Aorta (tissue), 5 donors: ENCODE measurements around the gene CSF2. TPM values are rescaled to one million over a fixed set of nuclear protein-coding genes. Genes with fewer than 3 reads are reported as not detected.
"Not testable (repeated sequence)": the region's sequence is repeated elsewhere in the genome, so short reads cannot be mapped to it uniquely, and the experiment has no call there.

Experiments used
- ATAC-seq: fragments of 200-7000 bp; cut with Tn5 transposase; one replicate; pipeline ENCODE4 v1.9.1; 2022; ENCODE audit warnings: moderate library complexity; ENCODE audit not compliant: low FRiP score
- DNase-seq, 2 donors: peaks; one replicate each; pipeline ENCODE4 v3.0.0-alpha.2; 2020
- H3K27ac ChIP-seq, 2 donors: one replicate each; pipeline ENCODE4 v1.5.1; 2013; ENCODE audit warnings: low read length in 2 of 2, mild to moderate bottlenecking in 2 of 2, moderate library complexity in 2 of 2, control low read depth in 1 of 2, inconsistent platforms in 1 of 2, low read depth in 1 of 2
- H3K27me3 ChIP-seq, 2 donors: one replicate each; pipeline ENCODE4 v1.6.1; 2013; ENCODE audit warnings: control low read depth in 1 of 2, low read length in 1 of 2, mild to moderate bottlenecking in 1 of 2, moderate library complexity in 1 of 2; ENCODE audit not compliant: insufficient read depth in 2 of 2, control insufficient read depth in 1 of 2
- H3K36me3 ChIP-seq, 2 donors: one replicate each; pipeline ENCODE4 v1.6.1; 2013; ENCODE audit warnings: control low read depth in 1 of 2, low read length in 1 of 2, mild to moderate bottlenecking in 1 of 2; ENCODE audit not compliant: insufficient read depth in 2 of 2, control insufficient read depth in 1 of 2
- H3K4me1 ChIP-seq, 2 donors: one replicate each; pipeline ENCODE4 v1.6.1; 2013; ENCODE audit warnings: low read length in 2 of 2, control low read depth in 1 of 2, mild to moderate bottlenecking in 1 of 2, moderate library complexity in 1 of 2; ENCODE audit not compliant: insufficient read depth in 2 of 2, control insufficient read depth in 1 of 2
- H3K4me3 ChIP-seq, 2 donors: one replicate each; pipeline ENCODE4 v1.5.1; 2013; ENCODE audit warnings: low read length in 2 of 2, control low read depth in 1 of 2, mild to moderate bottlenecking in 1 of 2
- H3K9me3 ChIP-seq: one replicate; pipeline ENCODE4 v1.6.1; 2013; ENCODE audit warnings: mild to moderate bottlenecking, low read length; ENCODE audit not compliant: control insufficient read depth
- WGBS, 2 donors: extraction: QIAGEN DNeasy Blood & Tissue Kit; methylation state at CpG; one replicate each; pipeline ENCODE4 v1.1.7; 2013; 5-methylcytosine and 5-hydroxymethylcytosine counted together
- intact Hi-C, 2 donors: fragments of 100-400 bp; cut with DNase I; formaldehyde crosslinking; loops; one replicate each; pipeline versions ENCODE4 v1.14.2 to v1.15.0; 2022
- polyA plus RNA-seq, 2 donors: library from polyadenylated mRNA; stranded (reverse); fragments of 200-250 nt; gene quantifications; one replicate each; pipeline ENCODE4 v1.2.3, GENCODE V29; 2013
- total RNA-seq, 2 donors: library from RNA; stranded (reverse); fragmentation: NEBNext Ultra II Directional; extraction: Animal tissue kit (Norgen Biotek cat#: 25700); gene quantifications; one replicate each; pipeline ENCODE4 v1.2.1, GENCODE V29; 2021
- donor health status: healthy with polysubstance abuse.
- donor health status: Bipolar disorder and iron deficiency.
- donor health status: DM: no; HTN: no; CAD: no.
- donor health status: DM: no; HTN: no; CAD: no.
- donor health status: DM: yes; HTN: yes; CAD: no.

CSF2 gene
- total and polyA plus RNA-seq, 4 donors: 0.51 TPM; not detected in 3

DNA sequence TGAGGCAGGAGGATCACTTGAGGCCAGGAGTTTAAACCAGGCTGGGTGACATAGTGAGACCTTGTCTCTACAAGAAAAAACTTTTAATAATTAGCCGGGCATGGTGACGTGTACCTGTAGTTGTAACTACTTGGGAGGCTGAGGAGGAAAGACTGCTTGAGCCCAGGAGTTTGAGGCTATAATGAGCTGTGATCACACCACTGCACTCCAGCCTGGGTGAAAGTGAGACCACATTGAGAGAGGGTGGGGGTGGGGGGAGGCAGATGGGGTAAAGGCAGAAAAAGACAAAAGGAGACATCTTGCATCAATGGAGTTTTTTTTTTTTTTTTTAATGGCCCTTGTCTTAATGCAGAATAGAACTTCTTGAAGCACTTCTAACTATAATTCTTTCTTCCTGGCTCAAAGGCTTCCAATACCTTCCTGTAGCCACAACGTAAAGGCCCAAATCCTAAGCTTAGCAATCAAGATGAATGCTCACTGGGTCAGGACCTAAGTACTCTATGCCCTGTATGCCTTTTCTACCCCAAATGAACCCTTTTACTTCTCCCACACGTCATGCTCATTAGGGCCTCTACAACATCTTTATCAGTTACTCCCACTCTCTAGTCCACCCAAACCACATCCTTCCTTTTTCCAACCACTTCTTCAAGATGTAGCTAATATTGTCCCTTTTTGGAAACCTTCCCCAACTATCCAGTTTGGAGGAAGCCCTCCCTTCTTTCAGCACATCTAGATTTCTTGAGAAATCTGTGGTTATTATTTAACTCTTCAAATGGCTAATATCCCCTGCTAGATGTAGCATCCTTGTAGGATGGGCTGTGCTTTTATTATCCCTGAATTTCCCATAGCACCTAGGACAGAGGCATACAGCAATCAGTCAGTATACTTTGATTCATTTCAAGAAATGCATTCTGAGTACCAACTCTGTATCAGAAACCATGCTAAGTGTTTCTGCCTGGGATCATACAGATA is 40.8 kb downstream of the CSF2 start:
- H3K36me3 ChIP-seq: no peaks in the 10 kb centered on the region
- H3K27ac ChIP-seq: no peak overlapping the region
- H3K9me3 ChIP-seq: no peaks in the 10 kb centered on the region
- ATAC-seq: no peak
- no peaks in the 10 kb centered on the region for H3K27me3 ChIP-seq
- no peak for DNase-seq
- intact Hi-C loops: no loop called here
- H3K4me1 ChIP-seq: no peaks in the 10 kb centered on the region
- H3K4me3 ChIP-seq: no peak overlapping the region
- WGBS, 2 donors: 88 to 90% methylated on average over 4 of the region's 4 CpGs

GRCh38 chr5:132115375-132115774 is 41.8 kb downstream of the CSF2 start:
- Histone ChIP-seq H3K4me1 (no peaks in the 10 kb centered on the region), H3K36me3 (no peaks in the 10 kb centered on the region), H3K27ac (no peak overlapping the region), H3K9me3 (no peaks in the 10 kb centered on the region), H3K27me3 (no peaks in the 10 kb centered on the region), H3K4me3 (no peak overlapping the region)
- 90 to 98% methylated on average over 1 of the region's 1 CpG for WGBS, 2 donors
- ATAC-seq: no peak
- no peak for DNase-seq
- intact Hi-C loops: no loop called here

DNA sequence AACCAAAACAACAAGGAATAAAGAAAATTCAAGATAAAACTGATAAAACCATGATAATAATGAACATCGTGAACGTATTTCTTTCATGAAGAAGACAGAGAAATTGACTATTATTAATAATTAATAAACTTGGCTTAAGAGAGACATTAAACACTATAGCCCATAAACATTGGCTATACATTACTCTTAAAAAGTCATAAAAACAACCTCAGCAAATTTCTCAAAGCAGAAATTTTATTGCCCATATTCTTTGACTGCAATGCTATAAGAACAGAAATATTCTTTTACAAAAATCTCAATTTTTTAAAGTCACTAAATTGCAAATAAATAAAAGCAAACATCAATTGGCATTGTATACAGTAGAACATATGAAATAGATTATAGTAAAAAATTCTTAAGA is 42.5 kb downstream of the CSF2 start:
- no peak for DNase-seq
- intact Hi-C loops: no loop called here
- Histone ChIP-seq H3K36me3 (no peaks in the 10 kb centered on the region), H3K4me1 (no peaks in the 10 kb centered on the region), H3K9me3 (no peaks in the 10 kb centered on the region), H3K4me3 (no peak overlapping the region), H3K27ac (no peak overlapping the region), H3K27me3 (no peaks in the 10 kb centered on the region)
- ATAC-seq: no peak
- WGBS, 2 donors: 98 to 100% methylated on average over 2 of the region's 2 CpGs

DNA sequence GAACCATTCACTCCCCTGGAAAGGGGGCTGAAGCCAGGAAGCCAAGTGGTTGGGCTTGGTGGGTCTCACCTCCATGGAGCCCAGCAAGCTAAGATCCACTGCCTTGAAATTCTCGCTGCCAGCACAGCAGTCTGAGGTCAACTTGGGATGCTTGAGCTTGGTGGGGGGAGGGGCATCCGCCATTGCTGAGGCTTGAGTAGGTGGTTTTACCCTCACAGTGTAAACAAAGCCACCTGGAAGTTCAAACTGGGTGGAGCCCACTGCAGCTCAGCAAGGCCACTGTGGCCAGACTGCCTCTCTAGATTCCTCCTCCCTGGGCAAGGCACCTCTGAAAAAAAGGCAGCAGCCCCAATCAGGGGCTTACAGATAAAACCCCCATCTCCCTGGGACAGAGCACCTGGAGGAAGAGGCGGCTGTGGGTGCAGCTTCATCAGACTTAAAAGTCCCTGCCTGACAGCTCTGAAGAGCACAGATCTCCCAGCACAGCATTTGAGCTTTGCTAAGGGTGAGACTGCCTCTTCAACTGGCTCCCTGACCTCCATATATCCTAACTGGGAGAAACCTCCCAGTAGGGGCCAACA is 43.4 kb downstream of the CSF2 start:
- ATAC-seq, H3K27ac ChIP-seq, intact Hi-C loops, DNase-seq, H3K4me3 ChIP-seq, H3K9me3 ChIP-seq, H3K36me3 ChIP-seq, H3K27me3 ChIP-seq, H3K4me1 ChIP-seq: not testable (repeated sequence)
- WGBS, 2 donors: 82 to 88% methylated on average over 3 of the region's 3 CpGs

DNA sequence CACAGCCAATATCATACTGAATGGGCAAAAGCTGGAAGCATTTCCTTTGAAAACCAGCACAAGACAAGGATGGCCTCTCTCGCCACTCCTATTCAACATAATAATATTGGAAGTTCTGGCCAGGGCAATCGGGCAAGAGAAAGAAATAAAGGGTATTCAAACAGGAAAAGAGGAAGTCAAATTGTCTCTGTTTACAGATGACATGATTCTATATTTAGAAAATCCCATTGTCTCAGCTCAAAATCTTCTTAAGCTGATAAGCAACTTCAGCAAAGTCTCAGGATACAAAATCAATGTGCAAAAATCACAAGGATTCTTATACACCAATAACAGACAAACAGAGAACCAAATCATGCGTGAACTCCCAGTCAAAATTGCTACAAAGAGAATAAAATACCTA is 47.1 kb downstream of the CSF2 start:
- H3K27me3 ChIP-seq, H3K4me1 ChIP-seq, H3K36me3 ChIP-seq, ATAC-seq, H3K4me3 ChIP-seq, intact Hi-C loops, H3K9me3 ChIP-seq, DNase-seq, H3K27ac ChIP-seq: not testable (repeated sequence)
- WGBS, 2 donors: 84 to 86% methylated on average over 3 of the region's 3 CpGs

- H3K9me3 ChIP-seq, intact Hi-C loops, DNase-seq, H3K36me3 ChIP-seq, H3K4me3 ChIP-seq, ATAC-seq, H3K4me1 ChIP-seq, H3K27ac ChIP-seq, H3K27me3 ChIP-seq: not testable (repeated sequence)
- WGBS, 2 donors: 77 to 79% methylated on average over 3 of the region's 3 CpGs
Measured at GRCh38 chr5:132122971-132123370, 49.4 kb downstream of the CSF2 start.

- H3K27ac ChIP-seq, DNase-seq, ATAC-seq, H3K4me3 ChIP-seq, H3K27me3 ChIP-seq, intact Hi-C loops, H3K36me3 ChIP-seq, H3K4me1 ChIP-seq, H3K9me3 ChIP-seq: not testable (repeated sequence)
- 90 to 94% methylated on average over 4 of the region's 4 CpGs for WGBS, 2 donors
Measured at GRCh38 chr5:132123578-132123977, 50.0 kb downstream of the CSF2 start.
